GM19239 (cell line): ENCODE results near the gene SLC8B1.

ENCODE experiments used
- DNase-seq: peaks from one replicate; pipeline ENCODE4 v3.0.0; 2011; ENCODE audit warnings: low spot score; ENCODE audit not compliant: insufficient read length
- FAIRE-seq: peaks from 2 replicates; lab custom pipeline; 2011; peaks lifted over from hg19 to GRCh38; lab: Jason Lieb, UNC

SLC8B1 gene

DNA sequence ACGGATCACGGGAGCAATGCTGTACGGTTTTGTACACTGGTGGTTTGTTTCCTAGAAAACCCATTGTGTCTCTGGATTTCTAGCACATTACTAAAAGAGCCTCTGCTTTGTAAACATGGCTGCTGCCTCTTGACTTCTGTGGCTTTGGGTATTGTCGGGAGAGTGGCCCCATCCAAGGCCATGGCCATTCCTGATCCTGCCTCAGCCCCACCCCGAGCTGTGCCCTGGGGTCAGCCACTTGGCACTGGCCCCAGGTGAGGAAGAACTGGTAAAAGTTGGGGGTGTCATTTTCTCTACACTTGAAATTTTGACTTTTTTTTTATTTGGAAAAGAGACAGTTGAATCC, 36.5 kb downstream of the SLC8B1 start:
- no peak for FAIRE-seq
- no peak for DNase-seq

- FAIRE-seq (no peak), DNase-seq (no peak)
These were observed 37.1 kb downstream of the SLC8B1 start for GRCh38 chr12:113297621-113298471.

- no peak for DNase-seq
- FAIRE-seq = no peak
These were observed 37.7 kb downstream of the SLC8B1 start for GRCh38 chr12:113297214-113297587.

DNA sequence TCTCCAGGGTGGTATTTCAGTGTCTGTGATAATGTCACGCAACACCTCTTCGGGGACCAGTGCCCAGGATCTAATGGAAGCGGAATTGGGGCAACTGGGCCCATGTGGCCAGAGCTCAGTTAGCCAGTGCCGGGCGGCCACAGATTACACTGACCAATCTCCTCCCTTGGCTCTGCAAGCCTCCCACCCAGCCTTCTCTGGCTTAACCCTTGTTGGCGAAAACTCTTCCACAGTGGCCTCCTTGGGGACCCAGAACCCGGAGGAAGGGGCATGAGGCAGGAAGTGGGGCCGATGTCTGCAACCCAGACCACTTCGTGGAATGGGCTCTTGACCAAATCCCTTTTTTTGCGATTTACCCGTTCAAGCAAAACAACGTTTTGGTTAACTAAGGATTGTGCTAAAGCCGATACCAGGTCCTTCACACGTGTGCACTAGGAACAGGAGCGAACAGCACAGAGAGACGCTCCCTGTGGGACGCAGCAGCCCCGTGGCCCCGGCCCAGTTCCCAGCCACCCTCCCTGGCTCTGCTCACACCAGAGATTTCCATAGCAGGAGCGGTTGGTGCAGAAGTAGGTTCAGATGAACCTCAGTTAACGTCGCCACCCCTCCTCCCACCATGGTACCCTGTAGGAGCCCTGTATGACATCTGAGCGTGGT, 38.2 kb downstream of the SLC8B1 start:
- no peak for FAIRE-seq
- DNase-seq = no peak

DNA sequence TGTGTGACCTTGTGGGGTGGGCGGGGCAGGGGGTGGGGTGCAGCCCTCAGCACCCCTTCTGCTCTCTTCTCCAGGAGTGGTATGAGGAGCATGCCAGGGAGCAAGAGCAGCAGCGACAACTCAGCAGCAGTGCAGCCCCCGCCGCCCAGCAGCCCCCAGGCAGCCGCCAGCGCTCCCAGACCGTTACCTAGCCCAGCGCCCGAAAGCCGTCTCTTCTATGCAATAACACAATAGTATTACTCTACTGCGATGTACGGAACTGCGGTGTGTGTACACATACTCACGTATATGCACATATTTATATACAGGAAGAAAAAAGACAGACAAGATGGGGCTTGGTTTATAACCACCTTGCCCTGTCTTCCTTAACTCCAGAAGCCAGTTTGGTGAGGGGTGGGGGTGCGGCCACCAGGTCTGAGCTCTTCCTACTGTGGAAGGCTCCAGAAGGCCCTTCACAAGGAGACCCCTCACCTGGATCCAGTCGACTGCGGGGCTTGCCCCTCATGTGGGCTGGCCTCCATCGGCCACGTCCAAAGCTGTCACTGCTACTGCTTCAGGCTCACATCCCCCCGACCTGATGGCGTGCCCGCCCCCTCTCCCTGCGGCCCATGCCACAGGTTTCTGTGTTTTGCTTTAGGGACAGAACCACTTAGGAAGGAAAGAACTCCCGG, 38.9 kb downstream of the SLC8B1 start:
- FAIRE-seq = no peak
- no peak for DNase-seq

- no peak for FAIRE-seq
These were observed 41.8 kb downstream of the SLC8B1 start for GRCh38 chr12:113293100-113293499.

GRCh38 chr12:113292547-113292946, 42.4 kb downstream of the SLC8B1 start:
- FAIRE-seq (no peak), DNase-seq (no peak)

More at GRCh38 chr12:113293100-113293499, 41.8 kb downstream of the SLC8B1 start:
- no peak for DNase-seq

DNA sequence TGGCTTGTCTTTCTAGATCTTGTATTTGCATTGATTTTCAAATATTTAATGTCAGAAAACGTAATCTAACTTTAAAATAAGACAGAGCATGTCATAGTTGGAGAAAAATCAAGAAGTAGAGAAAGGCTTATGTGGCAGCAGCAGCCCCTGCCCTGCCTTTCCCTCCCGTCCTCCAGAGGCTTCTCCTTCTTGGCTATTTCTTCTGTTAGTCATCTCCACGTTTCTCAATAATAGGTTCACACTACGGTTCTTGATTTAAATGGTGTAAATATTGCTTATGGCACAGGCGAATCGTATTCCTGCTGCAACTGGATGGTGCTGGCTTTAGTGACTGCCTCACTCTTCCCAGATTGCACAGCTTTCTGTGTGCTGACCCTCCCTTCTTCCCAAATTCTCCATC, 42.8 kb downstream of the SLC8B1 start:
- FAIRE-seq = no peak
- no peak for DNase-seq

DNA sequence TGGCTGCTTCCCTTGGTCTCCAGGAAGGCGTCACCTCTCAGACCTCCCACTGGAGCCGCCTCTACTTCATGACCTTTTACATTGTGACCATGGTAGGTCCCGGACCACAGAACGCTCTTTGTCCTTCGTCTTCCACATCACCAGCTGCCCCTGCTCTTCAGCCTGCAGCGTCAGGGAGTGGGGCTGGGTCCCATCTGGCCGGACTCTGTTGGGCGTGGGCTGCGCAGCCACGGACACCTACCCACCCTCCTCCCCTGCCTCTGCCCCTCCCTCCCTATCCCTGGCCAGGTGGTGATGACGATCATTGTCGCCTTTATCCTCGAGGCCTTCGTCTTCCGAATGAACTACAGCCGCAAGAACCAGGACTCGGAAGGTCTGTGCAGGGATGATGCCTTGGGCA, 43.3 kb downstream of the SLC8B1 start:
- DNase-seq (no peak), FAIRE-seq (no peak)

DNA sequence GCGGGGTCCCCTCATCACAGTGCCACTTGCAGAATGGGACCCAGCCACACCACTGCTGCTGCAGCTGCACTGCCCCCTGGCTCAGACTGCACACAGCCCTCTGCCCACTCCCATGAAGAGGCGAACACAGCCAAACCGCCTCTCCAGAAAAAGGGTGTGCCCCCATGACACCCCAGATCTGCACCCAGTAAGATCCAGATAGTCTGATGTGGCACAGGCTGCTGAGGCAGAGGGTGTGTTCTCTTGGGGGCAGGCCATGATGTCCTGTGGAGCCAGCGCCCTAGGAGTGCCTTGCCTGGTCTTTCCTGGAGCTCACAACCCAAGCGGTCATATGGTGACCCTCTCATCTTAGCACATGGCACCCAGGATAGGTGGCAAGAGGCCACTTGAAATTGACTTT, 44.4 kb downstream of the SLC8B1 start:
- no peak for FAIRE-seq
- no peak for DNase-seq

- DNase-seq = no peak
- no peak for FAIRE-seq
These were observed 45.5 kb downstream of the SLC8B1 start for GRCh38 chr12:113289361-113289760.

DNA sequence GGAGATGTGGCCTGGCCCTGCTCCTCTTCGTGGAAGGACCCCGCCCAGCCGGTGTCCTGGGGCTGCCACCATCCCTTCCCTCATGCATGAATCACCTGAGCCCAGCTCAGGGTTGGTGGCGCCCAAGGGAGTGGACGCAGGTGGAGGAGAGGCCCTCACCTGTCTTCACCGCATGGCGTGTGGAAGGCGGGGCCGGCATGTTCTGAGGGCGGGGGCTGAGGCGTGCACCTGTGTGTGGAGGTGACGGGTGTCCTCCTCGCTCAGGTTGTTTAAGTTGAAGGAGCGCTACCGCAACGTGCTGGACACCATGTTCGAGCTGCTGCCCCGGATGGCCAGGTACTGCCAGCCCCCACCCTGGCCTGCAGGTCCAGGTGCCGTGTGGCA, 47.0 kb downstream of the SLC8B1 start:
- no peak for DNase-seq
- no peak for FAIRE-seq

DNA sequence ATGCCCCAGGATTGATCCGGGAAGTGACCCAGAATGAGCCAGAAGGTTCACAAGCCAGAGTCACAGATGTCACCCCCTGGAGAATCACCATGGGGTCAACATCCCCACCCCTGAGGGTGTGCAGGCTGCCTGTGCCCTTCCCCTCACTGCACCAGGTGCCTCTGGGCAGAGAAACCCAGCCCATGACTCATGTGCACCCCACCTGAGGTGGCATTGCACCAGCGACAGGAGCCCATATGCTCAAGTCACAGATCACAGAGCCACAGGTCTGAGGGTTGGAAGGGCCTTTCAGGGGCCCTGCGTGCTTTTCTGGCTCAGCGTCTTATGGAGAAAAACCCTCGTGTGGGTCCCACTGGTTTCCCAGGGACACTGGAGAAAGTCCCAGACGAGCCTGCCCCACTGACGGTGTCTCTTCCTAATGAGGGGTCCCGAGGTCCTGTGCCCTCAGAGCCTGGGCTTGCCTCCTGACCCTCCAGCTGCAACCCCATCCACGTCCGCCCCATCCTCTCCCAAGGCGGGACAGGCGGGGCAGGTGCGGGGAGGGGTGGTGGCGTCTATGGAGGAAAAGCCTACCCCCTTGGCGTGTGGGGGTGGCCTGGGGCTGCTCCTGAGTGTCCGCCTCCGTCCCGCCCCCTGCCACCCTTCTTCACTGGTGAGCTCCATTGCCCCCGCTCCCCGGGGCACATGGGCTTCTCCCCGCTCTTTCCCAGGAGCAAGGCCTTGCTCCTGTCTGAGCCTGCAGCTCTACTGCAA, 47.6 kb downstream of the SLC8B1 start:
- FAIRE-seq (no peak), DNase-seq (no peak)

DNA sequence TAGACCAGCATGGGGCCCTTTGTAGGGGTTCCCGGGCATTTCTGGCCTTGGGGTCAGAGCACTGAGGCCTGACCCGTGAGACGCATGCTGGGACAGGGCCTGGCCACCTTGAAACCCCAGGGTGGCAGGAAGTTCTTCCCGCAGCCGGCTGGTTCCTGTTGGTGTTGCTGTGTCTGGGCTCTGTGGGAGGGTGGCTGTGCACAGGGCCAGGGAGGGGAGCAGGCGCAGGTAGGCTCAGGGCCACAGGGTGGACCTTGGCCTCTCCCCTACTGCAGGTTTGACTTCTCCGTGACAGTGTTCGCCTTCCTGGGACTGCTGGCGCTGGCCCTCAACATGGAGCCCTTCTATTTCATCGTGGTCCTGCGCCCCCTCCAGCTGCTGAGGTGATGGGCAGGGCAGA, 48.2 kb downstream of the SLC8B1 start:
- FAIRE-seq (no peak), DNase-seq (no peak)

GRCh38 chr12:113285679-113286610, 49.0 kb downstream of the SLC8B1 start:
- DNase-seq (no peak), FAIRE-seq (no peak)

- FAIRE-seq (no peak), DNase-seq (no peak)
These were observed 50.2 kb downstream of the SLC8B1 start for GRCh38 chr12:113284751-113285150.

DNA sequence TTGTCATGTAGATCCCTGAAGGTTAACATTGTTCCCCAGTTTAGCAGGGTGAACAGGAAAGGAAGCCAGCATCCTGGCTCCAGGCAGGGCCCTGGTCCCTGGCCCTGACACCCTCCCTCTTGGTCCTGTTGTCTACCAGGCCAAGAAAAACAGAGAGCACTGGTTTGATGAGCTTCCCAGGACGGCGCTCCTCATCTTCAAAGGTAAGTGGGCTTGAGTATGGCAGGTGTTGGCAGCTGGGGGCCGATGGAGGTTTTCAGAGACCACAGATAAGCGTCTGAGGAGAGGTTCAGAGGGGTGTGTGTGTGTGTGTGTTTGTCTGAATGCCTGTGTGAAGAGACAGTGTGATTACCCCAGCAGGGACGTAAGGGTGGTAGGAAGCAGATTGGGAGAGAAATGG, 56.3 kb downstream of the SLC8B1 start:
- no peak for DNase-seq
- FAIRE-seq = no peak

GRCh38 chr12:113278141-113278540, 56.8 kb downstream of the SLC8B1 start:
- no peak for FAIRE-seq

DNA sequence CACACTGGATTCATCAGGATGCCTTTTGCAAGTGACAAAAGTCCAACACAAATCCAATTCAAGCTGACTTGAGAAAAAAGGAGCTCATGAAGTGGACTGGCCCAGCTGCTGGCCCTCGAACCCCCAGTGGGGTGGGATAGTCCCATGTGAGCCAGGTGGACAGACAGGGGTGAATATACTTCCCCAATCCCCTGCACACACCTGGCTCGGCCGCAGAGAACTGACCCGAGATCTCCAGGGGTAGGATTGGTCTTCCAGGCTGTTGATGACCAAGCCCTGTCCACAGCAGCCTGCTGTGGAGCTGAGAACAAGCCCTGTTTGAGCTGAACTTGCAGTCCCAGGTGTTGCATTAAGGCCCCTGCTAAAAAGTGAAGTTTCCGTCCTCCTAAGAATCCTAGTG, 57.4 kb downstream of the SLC8B1 start:
- no peak for DNase-seq
- FAIRE-seq = no peak

More at GRCh38 chr12:113278141-113278540, 56.8 kb downstream of the SLC8B1 start:
- no peak for DNase-seq
